Measurements from ENCODE around the gene XPO4. TPM values are rescaled to one million over a fixed set of nuclear protein-coding genes. Genes with fewer than 3 reads are reported as not detected.

The XPO4 gene
- total RNA-seq, 2 experiments from 2014 or later, result 19.7 to 19.8 TPM

DNA sequence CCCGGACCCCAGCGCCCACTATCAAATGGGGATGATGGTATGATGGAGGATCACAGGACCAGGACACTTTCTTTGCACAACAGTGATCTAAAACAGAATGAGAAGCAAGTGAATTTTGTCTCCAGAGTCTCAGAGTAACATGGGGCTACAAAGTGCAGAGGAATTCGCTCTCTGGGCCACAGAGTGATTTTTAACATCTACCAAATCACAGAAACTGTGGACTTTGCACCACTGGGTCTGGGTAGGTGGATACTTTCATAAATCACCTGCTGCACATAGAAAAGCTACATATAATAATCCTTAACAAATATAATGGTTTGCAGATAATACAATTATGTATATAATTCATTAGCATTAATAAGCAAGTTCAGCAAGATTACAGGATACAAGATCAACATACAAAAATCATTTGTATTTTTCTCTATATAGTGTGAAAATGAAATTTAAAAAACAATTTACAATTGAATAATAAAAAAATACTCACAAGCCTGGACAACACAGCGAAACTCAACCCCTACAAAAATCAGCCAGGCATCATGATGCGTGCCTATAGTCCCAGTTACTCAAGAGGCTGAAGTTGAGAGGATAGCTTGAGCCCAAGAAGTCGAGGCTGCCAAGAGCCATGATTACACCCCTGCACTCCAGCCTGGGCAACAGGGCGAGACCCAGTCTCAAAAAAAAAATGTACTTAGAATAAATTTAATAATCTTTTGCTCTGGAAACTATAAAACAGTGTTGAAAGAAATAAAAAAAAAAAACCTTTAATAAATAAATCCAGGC is 68.5 kb downstream of the XPO4 start:
- Mint-ChIP-seq H3K27ac (no peak overlapping the region), H3K27me3 (no peaks in the 10 kb centered on the region), H3K4me3 (no peak overlapping the region), H3K9me3 (ENCODE audit: low read depth) (no peaks in the 10 kb centered on the region), H3K4me1 (no peaks in the 10 kb centered on the region), H3K36me3 (peaks cover 27% of the 10 kb centered on the region)
- DNase-seq (no peak), ATAC-seq (no peak)
- CTCF ChIA-PET, result interaction anchor here (0.9 to 1.3 kb wide), 4 partner anchors 11 to 342 kb away, joined by 3 to 4 read pairs (median 3); no protein-coding TSS in a partner anchor

- H3K9me3 Mint-ChIP-seq (ENCODE audit: low read depth), result no peaks in the 10 kb centered on the region
- no peak for ATAC-seq
- H3K27ac Mint-ChIP-seq, result no peak overlapping the region
- no peak for DNase-seq
- no peaks in the 10 kb centered on the region for H3K27me3 Mint-ChIP-seq
- CTCF ChIA-PET, result interaction anchor here (0.9 to 2.0 kb wide), 6 partner anchors 9 to 340 kb away, joined by 3 to 7 read pairs (median 5); no protein-coding TSS in a partner anchor
- H3K36me3 Mint-ChIP-seq, result peaks cover 21% of the 10 kb centered on the region
- no peak overlapping the region for H3K4me3 Mint-ChIP-seq
- peaks cover 6% of the 10 kb centered on the region for H3K4me1 Mint-ChIP-seq
These were observed 69.7 kb downstream of the XPO4 start for GRCh38 chr13:20832861-20833260.

DNA sequence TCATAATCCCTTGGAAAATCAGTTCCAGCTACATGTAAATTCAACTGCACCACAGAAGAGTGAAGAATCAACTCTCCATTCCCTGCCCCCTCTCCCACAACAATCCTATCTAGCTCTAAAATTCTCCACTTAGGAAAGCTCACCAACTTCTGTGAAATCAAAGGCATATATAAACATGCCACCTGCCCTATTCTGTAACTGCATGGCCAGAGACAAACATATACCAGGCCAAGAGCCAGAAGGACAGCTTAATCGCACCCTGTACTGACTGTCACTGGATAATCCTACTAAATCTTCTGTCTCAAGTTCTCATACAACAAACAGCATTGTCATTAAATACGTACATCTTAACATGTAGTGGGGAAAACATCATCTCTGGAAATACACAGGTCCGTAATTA is 70.6 kb downstream of the XPO4 start:
- Mint-ChIP-seq H3K27me3 (no peaks in the 10 kb centered on the region), H3K4me1 (peaks cover 6% of the 10 kb centered on the region), H3K4me3 (no peak overlapping the region), H3K9me3 (ENCODE audit: low read depth) (no peaks in the 10 kb centered on the region), H3K36me3 (peaks cover 12% of the 10 kb centered on the region), H3K27ac (no peak overlapping the region)
- no peak for ATAC-seq
- DNase-seq, result no peak
- CTCF ChIA-PET, result interaction anchor here (0.9 to 2.0 kb wide), 5 partner anchors 10 to 340 kb away, joined by 3 to 7 read pairs (median 6); no protein-coding TSS in a partner anchor

DNA sequence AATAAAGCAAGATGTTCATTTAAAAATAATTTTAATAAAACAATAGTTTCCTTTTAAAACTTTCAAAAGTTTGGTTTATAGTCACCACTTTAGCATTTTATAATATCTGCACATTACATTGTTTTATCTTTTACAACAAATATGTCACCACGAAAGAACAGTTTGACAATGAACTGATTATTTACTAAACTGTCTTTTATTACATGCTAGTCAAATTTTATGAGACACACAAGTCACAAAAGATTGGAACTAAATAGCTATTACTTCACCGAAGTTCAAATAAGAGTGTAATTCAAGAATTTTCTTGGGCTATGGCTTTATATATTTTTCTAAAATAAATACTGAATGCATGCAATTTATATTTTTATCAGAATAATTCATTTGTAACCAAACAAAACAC is 71.3 kb downstream of the XPO4 start:
- H3K4me1 Mint-ChIP-seq, result peaks cover 6% of the 10 kb centered on the region
- DNase-seq (no peak), ATAC-seq (no peak)
- H3K9me3 Mint-ChIP-seq (ENCODE audit: low read depth), result no peaks in the 10 kb centered on the region
- CTCF ChIA-PET, result interaction anchor here (0.6 to 2.0 kb wide), 4 partner anchors 45 to 339 kb away, joined by 4 to 7 read pairs (median 5); no protein-coding TSS in a partner anchor
- H3K27ac Mint-ChIP-seq, result no peak overlapping the region
- peaks cover 6% of the 10 kb centered on the region for H3K36me3 Mint-ChIP-seq
- H3K4me3 Mint-ChIP-seq, result no peak overlapping the region
- H3K27me3 Mint-ChIP-seq, result no peaks in the 10 kb centered on the region

DNA sequence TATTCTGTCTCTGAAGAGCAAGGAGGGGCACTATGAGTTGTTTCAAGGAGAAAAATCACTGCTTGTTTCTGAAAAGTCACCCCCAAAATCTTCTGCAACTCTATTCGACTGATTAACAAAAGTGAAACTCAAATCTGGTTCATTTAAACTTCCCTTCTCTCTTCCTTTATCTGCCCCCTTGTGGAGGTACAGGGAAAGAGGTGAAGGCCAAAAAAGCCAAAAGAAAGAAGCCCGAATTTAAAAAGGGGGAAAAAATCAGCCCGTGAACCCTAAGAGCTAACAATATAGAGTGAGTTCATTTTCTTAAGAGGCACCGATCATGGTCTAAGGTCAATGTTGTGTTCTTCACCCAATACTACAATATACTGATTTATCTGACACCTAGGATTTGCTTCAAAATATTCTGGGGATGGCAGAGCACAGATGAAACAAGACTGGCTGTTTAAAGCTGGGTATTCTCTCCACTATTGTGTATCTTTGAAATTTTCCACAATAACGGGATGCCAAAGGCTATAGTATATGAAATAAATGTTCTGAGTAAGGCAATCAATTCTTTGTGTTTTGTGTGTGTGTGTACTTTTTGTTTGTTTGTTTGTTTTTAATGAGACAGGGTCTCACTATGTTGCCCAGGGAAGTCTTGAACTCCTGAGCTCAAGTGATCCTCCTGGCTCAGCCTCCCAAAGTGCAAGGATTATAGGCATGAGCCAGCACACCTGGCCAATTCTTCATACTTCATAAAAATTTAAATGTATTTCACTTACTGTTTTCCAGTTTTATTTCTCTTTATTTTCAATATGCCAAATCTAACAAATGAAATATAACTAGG is 73.8 kb downstream of the XPO4 start:
- Mint-ChIP-seq H3K4me1 (peaks cover 6% of the 10 kb centered on the region), H3K27ac (peak overlapping the region; percentile 71), H3K4me3 (peak overlapping the region; percentile 44), H3K27me3 (no peaks in the 10 kb centered on the region), H3K9me3 (ENCODE audit: low read depth) (no peaks in the 10 kb centered on the region), H3K36me3 (peaks cover 2% of the 10 kb centered on the region)
- peak; percentile 75 for ATAC-seq
- CTCF ChIA-PET, result interaction anchor here (0.7 to 3.4 kb wide), 28 partner anchors 11 to 649 kb away, joined by 3 to 24 read pairs (median 4); no protein-coding TSS in a partner anchor
- DNase-seq, result peak; percentile 51

- DNase-seq (no peak), ATAC-seq (no peak)
- no peaks in the 10 kb centered on the region for H3K27me3 Mint-ChIP-seq
- CTCF ChIA-PET, result interaction anchor here (0.6 to 3.4 kb wide), 5 partner anchors 60 to 334 kb away, joined by 3 to 24 read pairs (median 4); partner anchors contain the start of gene IL17D
- no peak overlapping the region for H3K4me3 Mint-ChIP-seq
- H3K36me3 Mint-ChIP-seq, result peaks cover 2% of the 10 kb centered on the region
- H3K4me1 Mint-ChIP-seq, result peaks cover 6% of the 10 kb centered on the region
- no peak overlapping the region for H3K27ac Mint-ChIP-seq
- no peaks in the 10 kb centered on the region for H3K9me3 Mint-ChIP-seq (ENCODE audit: low read depth)
These were observed 75.5 kb downstream of the XPO4 start for GRCh38 chr13:20826843-20827560.

- no peak overlapping the region for H3K4me3 Mint-ChIP-seq
- no peak overlapping the region for H3K27ac Mint-ChIP-seq
- CTCF ChIA-PET, result interaction anchor here (0.6 to 1.6 kb wide), 5 partner anchors 14 to 122 kb away, joined by 3 to 4 read pairs (median 3); partner anchors contain the start of gene IL17D
These were observed 76.2 kb downstream of the XPO4 start for GRCh38 chr13:20826301-20826700.

DNA sequence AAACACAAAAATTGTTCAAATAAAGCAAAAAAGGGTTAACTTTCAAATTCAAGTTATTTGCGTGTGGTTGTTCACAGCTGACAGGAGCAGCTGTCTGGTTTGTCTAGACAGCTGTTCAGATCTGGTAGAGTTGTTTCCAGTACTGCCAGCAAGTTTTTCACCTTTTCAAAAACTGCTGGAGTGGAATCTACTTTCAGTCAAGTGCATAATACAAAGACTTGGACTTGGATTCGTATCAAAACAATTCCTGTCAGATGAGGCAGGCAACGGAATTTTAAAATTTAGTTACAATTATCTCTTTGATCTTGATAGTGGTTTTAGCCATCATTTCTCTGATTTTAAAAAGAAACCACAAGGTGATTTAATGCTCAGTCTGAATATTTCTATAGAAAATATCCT is 77.1 kb downstream of the XPO4 start:
- H3K9me3 Mint-ChIP-seq (ENCODE audit: low read depth), result no peaks in the 10 kb centered on the region
- H3K4me1 Mint-ChIP-seq, result peaks cover 8% of the 10 kb centered on the region
- H3K27me3 Mint-ChIP-seq, result no peaks in the 10 kb centered on the region
- peaks cover 3% of the 10 kb centered on the region for H3K36me3 Mint-ChIP-seq
- ATAC-seq (no peak), DNase-seq (no peak)
- CTCF ChIA-PET, result interaction anchor here (0.5 kb wide), 1 partner anchor 963 kb away, joined by 3 read pairs; no protein-coding TSS in a partner anchor
- no peak overlapping the region for H3K4me3 Mint-ChIP-seq
- no peak overlapping the region for H3K27ac Mint-ChIP-seq

More at GRCh38 chr13:20826301-20826700, 76.2 kb downstream of the XPO4 start:
- no peaks in the 10 kb centered on the region for H3K27me3 Mint-ChIP-seq
- peaks cover 2% of the 10 kb centered on the region for H3K36me3 Mint-ChIP-seq
- no peaks in the 10 kb centered on the region for H3K9me3 Mint-ChIP-seq (ENCODE audit: low read depth)
- no peak for ATAC-seq
- DNase-seq, result no peak
- H3K4me1 Mint-ChIP-seq, result peaks cover 6% of the 10 kb centered on the region

- no peaks in the 10 kb centered on the region for H3K27me3 Mint-ChIP-seq
- no peaks in the 10 kb centered on the region for H3K9me3 Mint-ChIP-seq (ENCODE audit: low read depth)
- DNase-seq (no peak), ATAC-seq (no peak)
- H3K27ac Mint-ChIP-seq, result no peak overlapping the region
- CTCF ChIA-PET, result interaction anchor here (0.5 kb wide), 1 partner anchor 962 kb away, joined by 3 read pairs; no protein-coding TSS in a partner anchor
- H3K4me1 Mint-ChIP-seq, result peaks cover 11% of the 10 kb centered on the region
- H3K36me3 Mint-ChIP-seq, result peaks cover 3% of the 10 kb centered on the region
- no peak overlapping the region for H3K4me3 Mint-ChIP-seq
These were observed 77.6 kb downstream of the XPO4 start for GRCh38 chr13:20824762-20825476.

DNA sequence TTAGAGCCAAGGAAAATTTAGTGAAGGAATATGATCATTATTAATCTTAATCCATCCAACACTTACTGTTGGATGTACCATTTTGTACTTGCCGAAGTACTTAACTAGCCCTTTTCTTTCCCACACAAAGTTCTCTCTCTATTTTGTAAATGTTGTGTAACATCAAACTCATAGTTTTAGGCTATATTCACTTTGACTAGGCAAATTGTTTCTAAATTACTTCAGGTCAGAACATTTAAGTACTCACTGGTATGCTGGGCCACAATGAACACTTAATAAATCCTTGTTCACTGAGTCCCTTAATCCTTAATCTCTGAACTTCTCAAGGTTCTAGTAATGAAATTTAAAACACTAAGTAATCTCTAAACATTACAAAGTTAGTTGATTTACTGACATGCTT is 79.5 kb downstream of the XPO4 start:
- H3K4me1 Mint-ChIP-seq, result peaks cover 5% of the 10 kb centered on the region
- H3K27ac Mint-ChIP-seq, result no peak overlapping the region
- DNase-seq (no peak), ATAC-seq (no peak)
- H3K4me3 Mint-ChIP-seq, result no peak overlapping the region
- no peaks in the 10 kb centered on the region for H3K9me3 Mint-ChIP-seq (ENCODE audit: low read depth)
- H3K27me3 Mint-ChIP-seq, result no peaks in the 10 kb centered on the region
- peaks cover 10% of the 10 kb centered on the region for H3K36me3 Mint-ChIP-seq
- CTCF ChIA-PET, result interaction anchor here (1.2 to 1.4 kb wide), 2 partner anchors 11 to 330 kb away, joined by 3 to 4 read pairs; no protein-coding TSS in a partner anchor

GRCh38 chr13:20822406-20822805 is 80.1 kb downstream of the XPO4 start:
- Mint-ChIP-seq H3K27ac (no peak overlapping the region), H3K9me3 (ENCODE audit: low read depth) (no peaks in the 10 kb centered on the region), H3K4me1 (peaks cover 5% of the 10 kb centered on the region), H3K36me3 (peaks cover 13% of the 10 kb centered on the region), H3K27me3 (no peaks in the 10 kb centered on the region), H3K4me3 (no peak overlapping the region)
- ATAC-seq (no peak), DNase-seq (no peak)
- CTCF ChIA-PET, result interaction anchor here (1.1 to 1.4 kb wide), 4 partner anchors 12 to 330 kb away, joined by 3 to 4 read pairs (median 3); no protein-coding TSS in a partner anchor

GRCh38 chr13:20819715-20820114 is 82.8 kb downstream of the XPO4 start:
- H3K9me3 Mint-ChIP-seq (ENCODE audit: low read depth), result no peaks in the 10 kb centered on the region
- H3K36me3 Mint-ChIP-seq, result peaks cover 13% of the 10 kb centered on the region
- no peaks in the 10 kb centered on the region for H3K27me3 Mint-ChIP-seq
- no peak overlapping the region for H3K27ac Mint-ChIP-seq
- peaks cover 5% of the 10 kb centered on the region for H3K4me1 Mint-ChIP-seq
- DNase-seq (no peak), ATAC-seq (no peak)
- H3K4me3 Mint-ChIP-seq, result no peak overlapping the region
- CTCF ChIA-PET, result interaction anchor here (1.0 to 1.7 kb wide), 2 partner anchors 33 to 105 kb away, joined by 3 to 5 read pairs; no protein-coding TSS in a partner anchor

Measured in activated CD8-positive, alpha-beta memory T cell treated with anti-CD3 and anti-CD28 coated beads, Interleukin-2, amount 10 ng/mL, durations not matched to agents 7 days and 5 days (primary cell).